Heart left ventricle (tissue), 16 donors: Measurements from ENCODE around the gene EID2B. TPM values are rescaled to one million over a fixed set of nuclear protein-coding genes. Genes with fewer than 3 reads are reported as not detected.

Source experiments
- ATAC-seq, 4 donors: fragments of 200-7000 bp; cut with Tn5 transposase; one replicate each; pipeline ENCODE4 v1.9.1; 2020 to 2022; ENCODE audit warnings: moderate library complexity in 4 of 4, mild to moderate bottlenecking in 3 of 4, moderate number of reproducible peaks in 1 of 4
- DNase-seq, 5 donors: peaks; one replicate each; pipeline ENCODE4 v3.0.0-alpha.2; 2020
- H3K27ac ChIP-seq, 12 donors: fragments of 200-600 bp; sonication (generic) in 4 of 12; one replicate each; pipeline versions ENCODE4 v1.5.0 to v1.8.0; 2016 to 2022; ENCODE audit warnings: mild to moderate bottlenecking in 2 of 12
- H3K27me3 ChIP-seq, 9 donors: fragments of 200-600 bp; sonication (generic) in 2 of 9; one replicate each; pipeline versions ENCODE4 v1.5.1 to v1.8.0; 2016 to 2022; ENCODE audit warnings: mild to moderate bottlenecking in 3 of 9
- H3K36me3 ChIP-seq, 9 donors: fragments of 200-600 bp; sonication (generic) in 2 of 9; one replicate each; pipeline versions ENCODE4 v1.5.0 to v1.8.0; 2018 to 2022; ENCODE audit warnings: mild to moderate bottlenecking in 2 of 9
- H3K4me1 ChIP-seq, 12 donors: fragments of 200-600 bp; sonication (generic) in 4 of 12; one replicate each; pipeline versions ENCODE4 v1.5.0 to v1.8.0; 2016 to 2022; ENCODE audit warnings: mild to moderate bottlenecking in 3 of 12
- H3K4me3 ChIP-seq, 12 donors: fragments of 200-600 bp; sonication (generic) in 4 of 12; one replicate each; pipeline versions ENCODE4 v1.5.0 to v1.8.0; 2017 to 2022; ENCODE audit warnings: mild to moderate bottlenecking in 9 of 12, moderate library complexity in 4 of 12
- H3K9me3 ChIP-seq, 12 donors: fragments of 200-600 bp; sonication (generic) in 4 of 12; one replicate each; pipeline versions ENCODE4 v1.5.0 to v1.8.0; 2016 to 2022; ENCODE audit warnings: mild to moderate bottlenecking in 1 of 12
- POLR2A ChIP-seq, 2 donors: fragments of 450-650 bp; IDR thresholded peaks; one replicate each; pipeline ENCODE4 v1.6.1; 2017; ENCODE audit warnings: antibody characterized with exemption in 2 of 2, mild to moderate bottlenecking in 2 of 2, moderate library complexity in 2 of 2
- WGBS, 4 donors: extraction: QIAGEN DNeasy Blood & Tissue Kit in 2 of 4; methylation state at CpG; one replicate each; pipeline versions ENCODE4 v1.1.5 to v1.1.7; 2013 to 2018; 5-methylcytosine and 5-hydroxymethylcytosine counted together
- intact Hi-C, 10 donors: fragments of 100-400 bp; cut with DNase I; formaldehyde crosslinking; loops; one replicate each; pipeline versions ENCODE4 v1.11.1 to v1.14.2; 2022
- polyA plus RNA-seq, 2 donors: library from polyadenylated mRNA; stranded (reverse); fragments of 200-250 nt; gene quantifications; one replicate each; pipeline ENCODE4 v1.2.3, GENCODE V29; 2013
- total RNA-seq, 9 donors: library from RNA; depleted of rRNA in 2 of 9; stranded (reverse); fragments of >200 nt in 2 of 9; fragmentation: NEBNext Ultra II Directional in 3 of 9; extraction: Animal tissue kit (Norgen Biotek cat#: 25700) in 3 of 9; gene quantifications; one replicate each; pipeline versions ENCODE4 v1.1.0 to v1.2.4, GENCODE V29; 2016 to 2023
- TF ChIP-seq, protein P1 (sequence below), 12 donors: fragments of 200-600 bp; sonication (generic) in 4 of 12; IDR thresholded peaks; one replicate each; pipeline versions ENCODE4 v1.5.0 to v1.8.0; 2018 to 2022; ENCODE audit warnings: antibody characterized with exemption in 12 of 12, mild to moderate bottlenecking in 5 of 12
- donor health status: ischemic (EF 13 %, LVEDD 7.1; RV severe dilation, severe dysfunction).
- donor health status: healthy with polysubstance abuse.
- donor health status: DM: no; HTN: yes; CAD: no.
- donor health status: DM: no; HTN: no; CAD: no.
- donor health status: ischemic (EF 25% LVEDD 6.9; RV normal size, moderate dysfunction).
- donor health status: ischemic (EF 25% LVEDD 5.7; RV mildly dilated, moderate dysfunction).
- donor health status: healthy.
- donor health status: DM: yes; HTN: yes; CAD: no.
- donor health status: ischemic (EF 35%, LVEDD 5.7; RV mildly dilated, moderate dysfunction).
- donor health status: nonischemic (EF 11% LVEDD 7.7; RV severe dilation, severe dysfunction).
- donor health status: DM: yes; HTN: yes; CAD: no.
- donor health status: PGD.
- donor health status: ischemic (EF 29% LVEDD 5.4; RV normal size, mild dysfunction).
- donor health status: nonischemic (EF 23%, LVEDD 6.1; RV moderate dilation, normal function).

The EID2B gene
- total and polyA plus RNA-seq, 11 donors, result 1.1 to 5.1 (median 2.7) TPM

DNA sequence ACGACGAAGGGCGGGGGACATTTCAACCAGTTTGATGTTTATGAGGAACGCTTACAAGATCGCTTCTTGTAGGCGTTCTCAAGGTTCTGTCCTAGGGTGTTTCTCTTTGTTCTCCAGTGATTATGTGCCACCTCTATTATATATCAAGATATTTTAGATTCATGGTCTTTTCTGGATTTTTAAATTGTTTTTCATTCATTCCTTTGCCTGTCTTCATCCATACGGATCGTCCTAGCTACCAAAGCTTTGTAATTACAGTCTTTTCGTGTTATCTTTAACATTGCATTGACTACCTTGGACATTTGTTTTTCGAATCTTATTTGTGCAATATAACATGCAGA, 7.7 kb upstream of the EID2B start:
- DNase-seq (no peak), ATAC-seq (no peak)
- Histone ChIP-seq H3K4me1 (peaks cover 0 to 24% (median 18%) of the 10 kb centered on the region in 12 donors), H3K27ac (peak overlapping the region in 7 of 12 donors; percentile 92 to 97 (median 95)), H3K27me3 (no peaks in the 10 kb centered on the region), H3K4me3 (peak overlapping the region in 9 of 12 donors; percentile 72 to 98 (median 82)), H3K36me3 (no peaks in the 10 kb centered on the region), H3K9me3 (no peaks in the 10 kb centered on the region)
- TF ChIP-seq, protein P1, sequence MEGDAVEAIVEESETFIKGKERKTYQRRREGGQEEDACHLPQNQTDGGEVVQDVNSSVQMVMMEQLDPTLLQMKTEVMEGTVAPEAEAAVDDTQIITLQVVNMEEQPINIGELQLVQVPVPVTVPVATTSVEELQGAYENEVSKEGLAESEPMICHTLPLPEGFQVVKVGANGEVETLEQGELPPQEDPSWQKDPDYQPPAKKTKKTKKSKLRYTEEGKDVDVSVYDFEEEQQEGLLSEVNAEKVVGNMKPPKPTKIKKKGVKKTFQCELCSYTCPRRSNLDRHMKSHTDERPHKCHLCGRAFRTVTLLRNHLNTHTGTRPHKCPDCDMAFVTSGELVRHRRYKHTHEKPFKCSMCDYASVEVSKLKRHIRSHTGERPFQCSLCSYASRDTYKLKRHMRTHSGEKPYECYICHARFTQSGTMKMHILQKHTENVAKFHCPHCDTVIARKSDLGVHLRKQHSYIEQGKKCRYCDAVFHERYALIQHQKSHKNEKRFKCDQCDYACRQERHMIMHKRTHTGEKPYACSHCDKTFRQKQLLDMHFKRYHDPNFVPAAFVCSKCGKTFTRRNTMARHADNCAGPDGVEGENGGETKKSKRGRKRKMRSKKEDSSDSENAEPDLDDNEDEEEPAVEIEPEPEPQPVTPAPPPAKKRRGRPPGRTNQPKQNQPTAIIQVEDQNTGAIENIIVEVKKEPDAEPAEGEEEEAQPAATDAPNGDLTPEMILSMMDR (IDR thresholded peaks at IDR 0.05), result peak in 3 of 12 donors; percentile 12 to 23 (median 15)
- TF ChIP-seq POLR2A (IDR thresholded peaks at IDR 0.05), result no peak
- intact Hi-C loops, result loop anchor here in 3 of 10 donors (2.0 to 10.0 kb wide), 3 partner anchors 100 to 413 kb away; partner anchors contain the start of genes FBL (in 2 of the 3) and PAK4 (in 1 of the 3)
- 4 to 9% (median 5%) methylated on average over 10 of the region's 10 CpGs for WGBS, 4 donors

DNA sequence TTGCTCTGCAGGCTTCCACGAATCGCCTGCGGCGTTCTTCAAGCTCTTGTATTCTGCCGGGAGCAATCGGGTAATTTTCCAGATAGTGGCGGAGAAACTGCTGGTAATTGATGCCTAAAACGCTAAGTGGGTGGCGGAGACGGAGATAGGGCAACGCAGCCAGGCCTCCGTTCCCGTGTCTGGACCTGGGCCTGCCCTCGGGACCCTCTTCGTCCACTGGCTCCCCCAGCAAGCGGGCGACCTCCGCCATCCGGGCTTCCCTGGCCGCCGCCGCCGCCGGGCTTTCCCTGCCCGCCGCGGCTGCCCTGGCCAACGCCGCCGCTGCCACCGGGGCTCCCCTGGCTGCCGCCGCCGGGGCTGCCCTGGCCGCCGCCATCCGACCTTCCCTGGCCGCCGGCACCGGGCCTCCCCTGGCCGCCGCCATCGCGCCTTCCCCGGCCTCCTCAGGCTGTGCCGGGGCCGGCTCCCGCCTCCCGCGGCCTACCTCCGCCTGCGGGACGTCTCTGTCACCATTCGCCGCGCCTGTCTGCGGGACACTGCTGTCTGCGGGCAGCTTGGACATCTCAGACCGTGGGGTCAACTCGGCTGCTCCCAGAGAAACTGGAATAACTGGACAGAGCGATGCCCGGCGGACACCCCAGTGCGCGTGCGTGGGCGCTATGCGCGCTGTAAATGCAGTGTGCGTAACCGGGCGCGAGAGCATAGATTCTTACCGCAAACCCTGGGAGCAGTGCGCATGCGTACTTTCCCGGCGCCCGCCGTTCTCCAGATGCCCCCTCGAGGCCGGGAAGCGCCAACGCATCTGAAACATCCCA, 7.1 kb upstream of the EID2B start, which contains the start of gene EID2:
EID2 (minus strand) TSS at position 644 of the 815 bp plus-strand sequence; CDS start at position 562, 82 bp downstream.
- TF ChIP-seq, protein P1 (IDR thresholded peaks at IDR 0.05), result peak; percentile 78 to 97 (median 85)
- peak in 1 of 2 donors; percentile 92 for TF ChIP-seq POLR2A (IDR thresholded peaks at IDR 0.05)
- Histone ChIP-seq H3K4me1 (peaks cover 0 to 24% (median 18%) of the 10 kb centered on the region in 12 donors), H3K9me3 (no peaks in the 10 kb centered on the region), H3K4me3 (peak within 1 kb of the TSS; percentile 56 to 98 (median 81)), H3K27ac (peak within 1 kb of the TSS; percentile 85 to 98 (median 94)), H3K36me3 (no peaks in the 10 kb centered on the region), H3K27me3 (no peaks in the 10 kb centered on the region)
- intact Hi-C loops, result loop anchor here in 9 of 10 donors (2.0 to 10.0 kb wide), 9 partner anchors 65 to 415 kb away; partner anchors contain the start of genes PAK4 (in 5 of the 9), FBL (in 2 of the 9), MED29 (in 2 of the 9) and PAF1 (in 2 of the 9)
- peak; percentile 95 to 98 (median 97) for DNase-seq
- 0 to 1% (median 0%) methylated on average over 47 to 84 of the region's 84 CpGs for WGBS, 4 donors
- peak; percentile 94 to 99 (median 98) for ATAC-seq

DNA sequence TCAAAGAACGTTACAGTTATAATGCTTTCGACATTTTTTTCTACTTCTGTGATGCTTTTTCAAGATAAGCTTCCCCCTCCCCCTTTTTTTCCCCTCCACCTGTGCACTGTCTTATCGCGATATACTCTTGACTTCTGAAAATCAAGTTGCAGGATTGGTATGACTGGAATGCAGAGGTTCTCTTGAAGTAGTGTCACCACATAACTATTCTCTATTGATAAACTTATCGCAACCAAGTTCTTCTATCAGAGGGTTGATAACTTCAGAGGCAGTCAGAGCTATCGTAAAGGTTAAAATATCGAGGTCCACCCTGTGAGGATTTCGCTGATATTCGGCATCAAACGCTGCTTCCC, 6.5 kb upstream of the EID2B start:
- no peaks in the 10 kb centered on the region for H3K27me3 ChIP-seq
- peak overlapping the region; percentile 85 to 98 (median 94) for H3K27ac ChIP-seq
- WGBS, 4 donors, result 1 to 3% (median 2%) methylated on average over 10 of the region's 10 CpGs
- intact Hi-C loops, result loop anchor here in 8 of 10 donors (10.0 kb wide), 6 partner anchors 64 to 414 kb away; partner anchors contain the start of genes PAK4 (in 4 of the 8), MED29 (in 2 of the 8), PAF1 (in 2 of the 8) and SUPT5H (in 2 of the 8)
- peak overlapping the region; percentile 56 to 98 (median 81) for H3K4me3 ChIP-seq
- DNase-seq, result peak in 1 of 5 donors; percentile 16
- no peak for ATAC-seq
- H3K4me1 ChIP-seq, result peaks cover 0 to 24% (median 18%) of the 10 kb centered on the region in 12 donors
- H3K36me3 ChIP-seq, result no peaks in the 10 kb centered on the region
- H3K9me3 ChIP-seq, result no peaks in the 10 kb centered on the region
- TF ChIP-seq, protein P1 (IDR thresholded peaks at IDR 0.05), result no peak
- no peak for TF ChIP-seq POLR2A (IDR thresholded peaks at IDR 0.05)

DNA sequence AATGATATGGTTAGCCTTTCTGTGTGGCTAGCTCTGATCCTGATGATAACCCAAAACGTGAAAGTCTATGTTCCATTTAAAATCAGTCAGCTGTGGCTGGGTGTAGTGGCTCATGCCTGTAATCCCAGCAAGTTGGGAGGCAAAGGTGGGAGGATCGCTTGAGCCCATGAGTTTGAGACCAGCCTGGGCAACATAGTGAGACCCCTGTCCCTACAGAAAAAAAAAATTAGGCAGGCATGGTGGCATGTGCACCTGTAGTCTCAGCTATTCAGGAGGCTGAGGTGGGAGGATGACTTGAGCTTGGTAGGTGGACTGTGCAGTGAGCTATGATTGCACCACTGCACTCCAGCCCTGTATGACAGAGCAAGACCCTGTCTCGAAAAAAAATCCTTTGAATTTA, 1.1 kb upstream of the EID2B start:
- intact Hi-C loops, result loop anchor here (2.0 to 10.0 kb wide), 15 partner anchors 36 to 409 kb away; partner anchors contain the start of genes PAK4 (in 4 of the 10), MED29 (in 3 of the 10), PAF1 (in 3 of the 10) and SUPT5H (in 3 of the 10)
- ATAC-seq (no peak), DNase-seq (no peak)
- TF ChIP-seq POLR2A (IDR thresholded peaks at IDR 0.05), result no peak
- TF ChIP-seq, protein P1 (IDR thresholded peaks at IDR 0.05), result no peak
- Histone ChIP-seq H3K4me3 (no peak overlapping the region), H3K36me3 (no peaks in the 10 kb centered on the region), H3K27me3 (no peaks in the 10 kb centered on the region), H3K27ac (no peak overlapping the region), H3K9me3 (no peaks in the 10 kb centered on the region), H3K4me1 (peaks cover 0 to 32% (median 23%) of the 10 kb centered on the region in 12 donors)
- WGBS, 4 donors, result 65 to 76% (median 66%) methylated on average over 3 of the region's 3 CpGs
